NT2/D1 (cell line): ENCODE results near the gene ACAA2.

Source experiments
- SUZ12 ChIP-seq: IDR thresholded peaks from 2 replicates; pipeline ENCODE4 v1.6.1; 2011; ENCODE audit not compliant: insufficient read length, insufficient read depth; ENCODE audit errors: extremely low read depth
- YY1 ChIP-seq: IDR thresholded peaks from 2 replicates; pipeline ENCODE4 v1.6.1; 2011; ENCODE audit not compliant: insufficient read length, insufficient read depth
- ZNF274 ChIP-seq: IDR thresholded peaks from 2 replicates; pipeline ENCODE4 v1.6.1; 2011; ENCODE audit warnings: mild to moderate bottlenecking, low read depth, low read length

DNA sequence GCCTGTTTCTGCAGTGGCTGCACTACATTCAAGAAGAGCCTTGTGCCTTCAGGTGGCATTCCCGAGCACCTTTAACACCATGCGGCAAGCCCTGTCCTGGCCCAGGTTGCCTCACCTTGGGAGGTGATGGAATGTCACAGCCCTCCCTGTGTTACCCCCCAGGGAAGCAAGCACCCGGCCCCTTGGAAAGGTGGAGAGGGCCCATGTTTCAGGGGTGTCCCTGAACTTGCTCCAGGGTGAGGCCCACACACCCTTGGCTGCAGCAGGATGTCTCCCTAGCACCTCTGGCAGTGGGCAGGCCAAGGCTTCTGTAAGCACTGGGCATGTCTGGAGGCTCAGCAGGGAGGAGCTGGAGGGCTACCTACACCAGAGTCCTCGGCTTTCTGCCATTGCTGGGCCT lies 29.3 kb upstream of the ACAA2 start:
- no peak for TF ChIP-seq YY1
- no peak for TF ChIP-seq ZNF274
- TF ChIP-seq SUZ12: no peak
